GM13977 (cell line): ENCODE data around the gene HBA1.
"Not testable (repeated sequence)": the region's sequence is repeated elsewhere in the genome, so short reads cannot be mapped to it uniquely, and the experiment has no call there.

ENCODE experiments used
- DNase-seq: peaks from one replicate; pipeline ENCODE4 v3.0.0; 2012; ENCODE audit warnings: low spot score
- in situ Hi-C: fragments of 300-500 bp; cut with MboI; formaldehyde crosslinking; loops from one replicate; pipeline ENCODE4 v1.12.0; 2022; ENCODE audit warnings: low sequenced_read_pairs, low pct_unique_long_range_greater_than_20kb, mixed read lengths, inconsistent platforms; ENCODE audit not compliant: unreplicated experiment
- TF ChIP-seq, protein P1 (sequence below): IDR thresholded peaks from 2 replicates; pipeline ENCODE4 v1.5.1; 2012; ENCODE audit warnings: mild to moderate bottlenecking, control low read depth; ENCODE audit not compliant: insufficient read depth; ENCODE audit errors: extremely low read depth, missing control alignments

HBA1 gene

DNA sequence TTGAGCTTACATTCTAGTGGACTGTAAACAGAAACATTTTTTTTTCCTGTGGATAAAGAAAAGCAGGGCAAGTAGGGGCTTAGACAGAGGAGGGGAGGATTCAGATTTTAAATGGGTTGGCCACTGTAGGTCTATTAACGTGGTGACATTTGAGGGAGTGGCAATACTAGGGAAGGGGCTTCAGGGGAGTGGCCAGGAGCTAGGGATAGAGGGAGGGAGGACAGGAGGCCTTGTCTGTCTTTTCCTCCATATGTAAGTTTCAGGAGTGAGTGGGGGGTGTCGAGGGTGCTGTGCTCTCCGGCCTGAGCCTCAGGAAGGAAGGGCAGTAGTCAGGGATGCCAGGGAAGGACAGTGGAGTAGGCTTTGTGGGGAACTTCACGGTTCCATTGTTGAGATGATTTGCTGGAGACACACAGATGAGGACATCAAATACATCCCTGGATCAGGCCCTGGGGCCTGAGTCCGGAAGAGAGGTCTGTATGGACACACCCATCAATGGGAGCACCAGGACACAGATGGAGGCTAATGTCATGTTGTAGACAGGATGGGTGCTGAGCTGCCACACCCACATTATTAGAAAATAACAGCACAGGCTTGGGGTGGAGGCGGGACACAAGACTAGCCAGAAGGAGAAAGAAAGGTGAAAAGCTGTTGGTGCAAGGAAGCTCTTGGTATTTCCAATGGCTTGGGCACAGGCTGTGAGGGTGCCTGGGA, 17.2 kb upstream of the HBA1 start:
- TF ChIP-seq, protein P1, sequence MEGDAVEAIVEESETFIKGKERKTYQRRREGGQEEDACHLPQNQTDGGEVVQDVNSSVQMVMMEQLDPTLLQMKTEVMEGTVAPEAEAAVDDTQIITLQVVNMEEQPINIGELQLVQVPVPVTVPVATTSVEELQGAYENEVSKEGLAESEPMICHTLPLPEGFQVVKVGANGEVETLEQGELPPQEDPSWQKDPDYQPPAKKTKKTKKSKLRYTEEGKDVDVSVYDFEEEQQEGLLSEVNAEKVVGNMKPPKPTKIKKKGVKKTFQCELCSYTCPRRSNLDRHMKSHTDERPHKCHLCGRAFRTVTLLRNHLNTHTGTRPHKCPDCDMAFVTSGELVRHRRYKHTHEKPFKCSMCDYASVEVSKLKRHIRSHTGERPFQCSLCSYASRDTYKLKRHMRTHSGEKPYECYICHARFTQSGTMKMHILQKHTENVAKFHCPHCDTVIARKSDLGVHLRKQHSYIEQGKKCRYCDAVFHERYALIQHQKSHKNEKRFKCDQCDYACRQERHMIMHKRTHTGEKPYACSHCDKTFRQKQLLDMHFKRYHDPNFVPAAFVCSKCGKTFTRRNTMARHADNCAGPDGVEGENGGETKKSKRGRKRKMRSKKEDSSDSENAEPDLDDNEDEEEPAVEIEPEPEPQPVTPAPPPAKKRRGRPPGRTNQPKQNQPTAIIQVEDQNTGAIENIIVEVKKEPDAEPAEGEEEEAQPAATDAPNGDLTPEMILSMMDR, result no peak
- DNase-seq, result no peak
- in situ Hi-C loops, result no loop called here

DNA sequence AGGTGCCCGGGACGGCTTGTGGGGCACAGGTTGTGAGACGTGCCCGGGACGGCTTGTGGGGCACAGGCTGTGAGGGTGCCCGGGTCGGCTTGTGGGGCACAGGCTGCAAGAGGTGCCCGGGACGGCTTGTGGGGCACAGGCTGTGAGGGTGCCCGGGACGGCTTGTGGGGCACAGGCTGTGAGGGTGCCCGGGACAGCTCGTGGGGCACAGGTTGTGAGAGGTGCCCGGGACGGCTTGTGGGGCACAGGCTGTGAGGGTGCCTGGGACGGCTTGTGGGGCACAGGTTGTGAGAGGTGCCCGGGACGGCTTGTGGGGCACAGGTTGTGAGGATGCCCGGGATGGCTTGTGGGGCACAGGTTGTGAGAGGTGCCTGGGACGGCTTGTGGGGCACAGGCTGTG, 16.2 kb upstream of the HBA1 start:
- in situ Hi-C loops, DNase-seq: not testable (repeated sequence)

GRCh38 chr16:160691-161190, 15.7 kb upstream of the HBA1 start:
- in situ Hi-C loops, result no loop called here
- no peak for DNase-seq
- TF ChIP-seq, protein P1, result no peak

GRCh38 chr16:162271-162991, 14.0 kb upstream of the HBA1 start:
- in situ Hi-C loops, result no loop called here
- DNase-seq, result no peak
- TF ChIP-seq, protein P1, result no peak

GRCh38 chr16:163139-163538, 13.3 kb upstream of the HBA1 start:
- not testable (repeated sequence) for DNase-seq

DNA sequence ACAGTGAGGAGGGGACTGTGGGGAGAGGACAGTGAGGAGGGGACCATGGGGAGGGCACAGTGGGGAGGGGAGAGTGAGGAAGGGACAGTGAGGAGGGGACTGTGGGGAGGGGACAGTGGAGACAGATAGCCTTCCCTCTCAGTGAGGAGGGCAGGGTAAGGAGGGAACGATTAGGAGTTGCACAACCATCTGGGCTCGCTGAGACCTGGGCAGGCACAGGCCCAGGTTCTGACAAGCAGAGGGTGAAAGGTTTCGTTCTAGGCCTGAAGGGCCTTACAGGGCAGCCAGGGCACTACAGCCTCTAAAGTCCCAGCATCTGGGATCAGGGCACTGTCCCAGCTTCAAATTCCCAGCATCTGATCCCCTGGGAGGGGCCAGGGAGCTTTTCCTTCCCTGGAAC, 12.8 kb upstream of the HBA1 start:
- DNase-seq, in situ Hi-C loops: not testable (repeated sequence)

More at GRCh38 chr16:163139-163538, 13.3 kb upstream of the HBA1 start:
- in situ Hi-C loops, result not testable (repeated sequence)

DNA sequence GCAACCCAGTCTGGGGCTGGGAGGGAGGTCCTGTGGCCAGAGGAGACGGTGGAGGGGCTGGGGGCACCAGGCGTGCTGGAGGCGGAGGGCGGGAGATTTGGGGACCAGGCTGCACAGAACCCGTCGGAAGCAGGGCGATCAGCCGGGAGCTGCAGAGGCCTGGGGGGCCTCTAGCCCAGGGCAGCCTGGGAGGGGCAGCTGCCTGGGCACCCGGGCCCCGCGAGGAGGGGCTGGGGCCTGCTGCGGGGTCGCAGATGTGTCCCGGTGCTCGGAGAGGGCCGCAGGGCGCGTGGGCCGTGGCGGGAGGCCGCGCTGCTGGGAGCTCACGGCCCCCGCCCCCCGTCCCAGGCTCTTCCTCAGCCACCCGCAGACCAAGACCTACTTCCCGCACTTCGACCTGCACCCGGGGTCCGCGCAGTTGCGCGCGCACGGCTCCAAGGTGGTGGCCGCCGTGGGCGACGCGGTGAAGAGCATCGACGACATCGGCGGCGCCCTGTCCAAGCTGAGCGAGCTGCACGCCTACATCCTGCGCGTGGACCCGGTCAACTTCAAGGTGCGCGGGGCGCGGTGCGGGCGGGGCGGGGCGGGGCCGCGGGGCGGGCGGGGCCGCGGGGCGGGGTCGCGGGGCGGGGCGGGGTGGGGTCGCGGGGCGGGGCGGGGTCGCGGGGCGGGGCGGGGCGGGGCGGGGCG, 12.2 kb upstream of the HBA1 start:
- in situ Hi-C loops, DNase-seq: not testable (repeated sequence)

DNA sequence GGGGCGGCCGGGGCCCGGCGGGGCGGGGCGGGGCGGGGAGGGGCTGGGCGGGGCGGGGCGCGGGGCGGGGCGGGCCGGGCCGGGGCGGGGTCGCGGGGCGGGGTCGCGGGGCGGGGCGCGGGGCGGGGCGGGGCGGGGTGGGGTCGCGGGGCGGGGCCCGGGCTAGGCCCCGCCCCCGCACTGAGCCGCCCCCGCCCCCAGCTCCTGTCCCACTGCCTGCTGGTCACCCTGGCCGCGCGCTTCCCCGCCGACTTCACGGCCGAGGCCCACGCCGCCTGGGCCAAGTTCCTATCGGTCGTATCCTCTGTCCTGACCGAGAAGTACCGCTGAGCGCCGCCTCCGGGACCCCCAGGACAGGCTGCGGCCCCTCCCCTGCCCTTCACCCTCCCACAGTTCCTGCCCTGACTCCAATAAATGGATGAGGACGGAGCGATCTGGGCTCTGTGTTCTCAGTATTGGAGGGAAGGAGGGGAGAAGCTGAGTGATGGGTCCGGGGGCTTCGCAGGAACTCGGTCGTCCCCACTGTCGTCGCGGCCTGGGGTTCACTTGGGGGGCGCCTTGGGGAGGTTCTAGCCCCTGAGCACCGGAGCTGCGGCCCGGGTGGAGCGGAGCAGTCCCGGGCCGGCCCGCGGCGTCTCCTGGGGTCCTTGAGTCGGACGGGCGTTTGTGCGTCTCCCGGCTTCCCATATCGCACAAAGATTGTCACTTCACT, 11.5 kb upstream of the HBA1 start:
- in situ Hi-C loops, result no loop called here
- TF ChIP-seq, protein P1, result no peak

More for the DNA sequence above, 11.5 kb upstream of the HBA1 start:
- peak; percentile 82 for DNase-seq
